Esophagus mucosa (tissue), 1 donor: Measurements from ENCODE around the gene PXDN. TPM values are rescaled to one million over a fixed set of nuclear protein-coding genes. Genes with fewer than 3 reads are reported as not detected.
"Not testable (repeated sequence)": the region's sequence is repeated elsewhere in the genome, so short reads cannot be mapped to it uniquely, and the experiment has no call there.

Experiments
- ATAC-seq: fragments of 200-7000 bp; cut with Tn5 transposase; one replicate; pipeline ENCODE4 v1.9.1; 2020
- total RNA-seq: library from RNA; stranded (reverse); gene quantifications from one replicate; pipeline ENCODE4 v1.2.4, GENCODE V29; 2023
- donor health status: DM: yes; HTN: yes; CAD: no.

The PXDN gene
- total RNA-seq, 1 donor from 2014 or later = 7.1 TPM

- ATAC-seq = no peak
Measured at GRCh38 chr2:1702186-1702565, 42.1 kb downstream of the PXDN start.

GRCh38 chr2:1701556-1702185 lies 42.6 kb downstream of the PXDN start:
- peak; percentile 46 for ATAC-seq

GRCh38 chr2:1701020-1701419 lies 43.3 kb downstream of the PXDN start:
- ATAC-seq = no peak

GRCh38 chr2:1700427-1700826 lies 43.9 kb downstream of the PXDN start:
- not testable (repeated sequence) for ATAC-seq

- no peak for ATAC-seq
Measured at GRCh38 chr2:1698188-1698945, 45.9 kb downstream of the PXDN start.

GRCh38 chr2:1697601-1698000 lies 46.7 kb downstream of the PXDN start:
- ATAC-seq = no peak

GRCh38 chr2:1696472-1696871 lies 47.8 kb downstream of the PXDN start:
- ATAC-seq = peak; percentile 58

GRCh38 chr2:1694371-1695271 lies 49.7 kb downstream of the PXDN start:
- no peak for ATAC-seq

GRCh38 chr2:1693723-1694122 lies 50.6 kb downstream of the PXDN start:
- no peak for ATAC-seq

- peak; percentile 15 for ATAC-seq
Measured at GRCh38 chr2:1692342-1692741, 52.0 kb downstream of the PXDN start.

- ATAC-seq = no peak
Measured at GRCh38 chr2:1691366-1691765, 52.9 kb downstream of the PXDN start.

- ATAC-seq = no peak
Measured at GRCh38 chr2:1690056-1690775, 54.1 kb downstream of the PXDN start.

- ATAC-seq = no peak
Measured at GRCh38 chr2:1688859-1689258, 55.5 kb downstream of the PXDN start.

- no peak for ATAC-seq
Measured at GRCh38 chr2:1688161-1688560, 56.2 kb downstream of the PXDN start.

- ATAC-seq = peak; percentile 29
Measured at GRCh38 chr2:1687254-1687653, 57.1 kb downstream of the PXDN start.

GRCh38 chr2:1686784-1687105 lies 57.6 kb downstream of the PXDN start:
- ATAC-seq = no peak

GRCh38 chr2:1685957-1686783 lies 58.1 kb downstream of the PXDN start:
- peak; percentile 16 for ATAC-seq

- no peak for ATAC-seq
Measured at GRCh38 chr2:1685078-1685956, 59.0 kb downstream of the PXDN start.

GRCh38 chr2:1683297-1683696 lies 61.0 kb downstream of the PXDN start:
- ATAC-seq = no peak

- ATAC-seq = no peak
Measured at GRCh38 chr2:1682181-1682440, 62.2 kb downstream of the PXDN start.
